Endothelial cell of umbilical vein (primary cell): Measurements from ENCODE around the gene SHMT1. TPM values are rescaled to one million over a fixed set of nuclear protein-coding genes. Genes with fewer than 3 reads are reported as not detected.

Experiments
- BruUV-seq: library from RNA; stranded (reverse); fragments of 400-500 nt; replicated peaks from 2 replicates; lab custom pipeline; 2021; lab: Mats Ljungman, UMichigan
- CTCF ChIA-PET: fragments of 300-600, 350-600 bp; sonication (Branson Sonifier 250); formaldehyde crosslinking; loops from one replicate; lab custom pipeline; 2021; ENCODE audit warnings: antibody characterized with exemption, inconsistent platforms; lab: Charles Lee
- POLR2A ChIA-PET: fragments of 300-600, 350-600 bp; sonication (Branson Sonifier 250); formaldehyde crosslinking; loops from one replicate; lab custom pipeline; 2021; ENCODE audit warnings: antibody characterized with exemption, inconsistent platforms; lab: Charles Lee
- DNase-seq: peaks from one replicate; pipeline ENCODE4 v3.0.0-alpha.2; 2011; ENCODE audit warnings: low read depth, low spot score
- FAIRE-seq: peaks from 2 replicates; lab custom pipeline; 2011; peaks lifted over from hg19 to GRCh38; lab: Jason Lieb, UNC
- H2AFZ ChIP-seq: 2 replicates; pipeline ENCODE4 v1.6.0; 2012; ENCODE audit warnings: low read depth, low read length, control low read depth, inconsistent platforms
- H3K27ac ChIP-seq: 2 replicates; pipeline ENCODE4 v1.5.1; 2011; ENCODE audit warnings: low read depth, mild to moderate bottlenecking, control low read depth, low read length, moderate library complexity; ENCODE audit not compliant: insufficient read depth
- H3K27me3 ChIP-seq, 2 experiments: 2 replicates each; pipeline versions ENCODE4 v1.6.0 to v1.6.1; 2011; ENCODE audit warnings: low read length in 2 of 2, mixed read lengths in 1 of 2; ENCODE audit not compliant: control insufficient read depth in 2 of 2, insufficient read depth in 2 of 2
- H3K36me3 ChIP-seq, 2 experiments: 2 replicates in 1 of 2; 3 replicates in 1 of 2; pipeline ENCODE4 v1.5.1; 2011; ENCODE audit warnings: low read length in 2 of 2, mild to moderate bottlenecking in 1 of 2, moderate library complexity in 1 of 2; ENCODE audit not compliant: control insufficient read depth in 2 of 2, insufficient read depth in 2 of 2; ENCODE audit errors: extremely low read depth in 1 of 2
- H3K4me1 ChIP-seq: 3 replicates; pipeline ENCODE4 v1.5.1; 2011; ENCODE audit warnings: mild to moderate bottlenecking, low read length; ENCODE audit not compliant: control insufficient read depth, insufficient read depth; ENCODE audit errors: extremely low read depth
- H3K4me2 ChIP-seq: 2 replicates; pipeline ENCODE4 v1.6.1; 2011; ENCODE audit warnings: low read length, control low read depth, mixed read lengths; ENCODE audit not compliant: insufficient read depth
- H3K4me3 ChIP-seq, 3 experiments: fragments of 200-600 bp in 1 of 3; sonication (generic), shearing (Covaris generic) in 1 of 3; replicated peaks in 1 of 3; 2 replicates each; pipeline ENCODE4 v1.5.1; 2011 to 2016; ENCODE audit warnings: control low read depth in 3 of 3, low read length in 3 of 3, mild to moderate bottlenecking in 2 of 3, inconsistent platforms in 1 of 3, low read depth in 1 of 3, moderate library complexity in 1 of 3; ENCODE audit not compliant: insufficient read depth in 1 of 3
- H3K79me2 ChIP-seq: 2 replicates; pipeline ENCODE4 v1.6.0; 2012; ENCODE audit warnings: low read length, inconsistent platforms; ENCODE audit not compliant: control insufficient read depth, insufficient read depth
- H3K9ac ChIP-seq: replicated peaks from 2 replicates; pipeline ENCODE3; 2011; ENCODE audit warnings: low read length, control low read depth; ENCODE audit not compliant: insufficient read depth; ENCODE audit errors: extremely low read depth
- H3K9me1 ChIP-seq: replicated peaks from 3 replicates; pipeline ENCODE4 v1.6.0; 2011; ENCODE audit warnings: mild to moderate bottlenecking, low read length; ENCODE audit not compliant: control insufficient read depth, insufficient read depth; ENCODE audit errors: extremely low read depth
- H3K9me3 ChIP-seq: replicated peaks from 2 replicates; pipeline ENCODE4 v1.5.1; 2012; ENCODE audit warnings: low read length, inconsistent platforms; ENCODE audit not compliant: control insufficient read depth, insufficient read depth
- H4K20me1 ChIP-seq: replicated peaks from 2 replicates; pipeline ENCODE3; 2011; ENCODE audit warnings: mild to moderate bottlenecking, low read length; ENCODE audit not compliant: control insufficient read depth, insufficient read depth; ENCODE audit errors: extremely low read depth
- CTCF ChIP-seq, 2 donors: IDR thresholded peaks; 1 replicate in 1 of 2; 2 replicates in 1 of 2; pipeline ENCODE4 v1.5.1; 2011; ENCODE audit warnings: low read length in 2 of 2, mild to moderate bottlenecking in 2 of 2, moderate library complexity in 2 of 2, control low read depth in 1 of 2, inconsistent platforms in 1 of 2, low read depth in 1 of 2; ENCODE audit not compliant: insufficient read depth in 1 of 2; ENCODE audit errors: extremely low read depth in 1 of 2
- EZH2 ChIP-seq: IDR thresholded peaks from 2 replicates; pipeline ENCODE4 v1.6.1; 2012; ENCODE audit warnings: borderline replicate concordance, low read depth, mild to moderate bottlenecking, moderate library complexity, low read length, inconsistent platforms; ENCODE audit not compliant: severe bottlenecking
- FOS ChIP-seq: IDR thresholded peaks from 2 replicates; pipeline ENCODE4 v1.6.1; 2011; ENCODE audit warnings: mild to moderate bottlenecking, low read length, moderate library complexity, borderline replicate concordance; ENCODE audit not compliant: insufficient read depth
- GATA2 ChIP-seq: IDR thresholded peaks from 2 replicates; pipeline ENCODE4 v1.7.0; 2011; ENCODE audit warnings: low read depth, mild to moderate bottlenecking, moderate library complexity, mixed read lengths, low read length; ENCODE audit not compliant: insufficient read length, insufficient read depth
- JUN ChIP-seq: IDR thresholded peaks from 2 replicates; pipeline ENCODE4 v1.6.1; 2011; ENCODE audit warnings: borderline replicate concordance, low read depth; ENCODE audit not compliant: insufficient read length, insufficient read depth
- MAX ChIP-seq: IDR thresholded peaks from 2 replicates; pipeline ENCODE4 v1.6.1; 2011; ENCODE audit not compliant: insufficient read depth, insufficient read length
- MYC ChIP-seq: IDR thresholded peaks from one replicate; pipeline ENCODE4 v1.6.1; 2011; ENCODE audit warnings: mild to moderate bottlenecking, low read depth, low read length
- POLR2A ChIP-seq: IDR thresholded peaks from 2 replicates; pipeline ENCODE4 v1.6.1; 2012; ENCODE audit warnings: low read depth, mild to moderate bottlenecking, control low read depth, low read length
- POLR2AphosphoS5 ChIP-seq: IDR thresholded peaks from 2 replicates; pipeline ENCODE4 v1.6.1; 2012; ENCODE audit warnings: low read depth, mild to moderate bottlenecking, control low read depth, low read length, moderate library complexity; ENCODE audit not compliant: insufficient read depth
- dilution Hi-C: fragments of 300-500 bp; cut with MboI; formaldehyde crosslinking; loops from one replicate; pipeline ENCODE4 v1.15.0; 2019; ENCODE audit warnings: low sequenced_read_pairs; ENCODE audit not compliant: extremely low pct_ligation_motif_present
- intact Hi-C: fragments of 100-400 bp; cut with micrococcal nuclease; formaldehyde crosslinking; loops from one replicate; pipeline ENCODE4 v1.10.0; 2022
- polyA plus RNA-seq, 4 experiments: library from polyadenylated mRNA; depleted of rRNA in 3 of 4; stranded (reverse) in 3 of 4; unstranded in 1 of 4; fragments of >200 nt; gene quantifications; 2 replicates each; pipeline versions ENCODE4 v1.2.1 to v1.2.3, GENCODE V29; 2011 to 2012; ENCODE audit warnings: missing spikeins in 1 of 4
- total RNA-seq: library from RNA; stranded (reverse); gene quantifications from 2 replicates; pipeline ENCODE4 v1.2.3, GENCODE V29; 2021

SHMT1 gene
- total and polyA plus RNA-seq, 2 donors (not counting 3 experiments of a cell fraction or from before 2014, with no cell fraction given) = 18.9 to 27.6 TPM

- BruUV-seq = no TSS peak
- Histone ChIP-seq H3K79me2 (no peaks in the 10 kb centered on the region), H3K27me3 (no peaks in the 10 kb centered on the region), H3K27ac (no peak overlapping the region), H2AFZ (no peak overlapping the region), H3K9me1 (no peaks in the 10 kb centered on the region), H3K4me3 (no peak overlapping the region), H3K9ac (no peak overlapping the region), H3K9me3 (no peaks in the 10 kb centered on the region), H3K4me1 (peaks cover 8% of the 10 kb centered on the region), H3K36me3 (peaks cover 0 to 6% of the 10 kb centered on the region in 2 experiments), H3K4me2 (no peak overlapping the region), H4K20me1 (no peaks in the 10 kb centered on the region)
- ChIA-PET POLR2A (no interaction called here), CTCF (interaction anchor here (1.1 kb wide), 1 partner anchor 9 kb away, joined by 4 read pairs; no protein-coding TSS in a partner anchor)
- FAIRE-seq = no peak
- dilution Hi-C loops = no loop called here
- TF ChIP-seq MYC = no peak
- TF ChIP-seq EZH2 = no peak
- TF ChIP-seq GATA2 = no peak
- TF ChIP-seq MAX = no peak
- no peak for TF ChIP-seq JUN
- TF ChIP-seq FOS = no peak
- no peak for TF ChIP-seq POLR2AphosphoS5
- no peak for TF ChIP-seq POLR2A
- no peak for TF ChIP-seq CTCF (IDR thresholded peaks at IDR 0.05; ENCODE audit: extremely low read depth in 1 of 2, insufficient read depth in 1 of 2, low read depth in 1 of 2, low read length in 2 of 2)
- DNase-seq = no peak
- intact Hi-C loops = no loop called here
Measured at GRCh38 chr17:18344021-18344420, 19.3 kb downstream of the SHMT1 start.
